Astrocyte of the hippocampus (primary cell): ENCODE results near the gene GDPD5.

ENCODE experiments used
- DNase-seq: peaks from one replicate; pipeline ENCODE4 v3.0.0; 2011; ENCODE audit warnings: low read depth, low spot score

Gene GDPD5

DNA sequence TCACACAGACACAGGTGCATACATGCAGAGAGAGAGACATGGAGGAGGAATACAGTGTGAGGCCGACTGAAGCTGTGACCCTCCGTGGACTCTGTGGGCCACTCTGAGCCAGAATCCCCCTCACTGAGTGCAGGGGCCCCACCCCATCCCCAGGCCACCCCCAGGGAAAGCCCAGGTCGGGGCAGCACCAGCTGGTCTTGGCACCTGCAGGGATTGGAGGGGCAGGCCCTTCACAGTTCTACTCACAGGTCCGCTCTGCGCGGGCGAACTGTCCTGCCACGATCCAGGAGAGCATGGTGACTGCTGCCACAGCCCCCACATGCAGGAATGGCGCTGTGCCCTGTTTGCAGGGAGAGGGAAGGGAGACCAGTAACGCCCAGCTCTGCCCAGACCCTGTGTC is 76.5 kb downstream of the GDPD5 start:
- DNase-seq: no peak

DNA sequence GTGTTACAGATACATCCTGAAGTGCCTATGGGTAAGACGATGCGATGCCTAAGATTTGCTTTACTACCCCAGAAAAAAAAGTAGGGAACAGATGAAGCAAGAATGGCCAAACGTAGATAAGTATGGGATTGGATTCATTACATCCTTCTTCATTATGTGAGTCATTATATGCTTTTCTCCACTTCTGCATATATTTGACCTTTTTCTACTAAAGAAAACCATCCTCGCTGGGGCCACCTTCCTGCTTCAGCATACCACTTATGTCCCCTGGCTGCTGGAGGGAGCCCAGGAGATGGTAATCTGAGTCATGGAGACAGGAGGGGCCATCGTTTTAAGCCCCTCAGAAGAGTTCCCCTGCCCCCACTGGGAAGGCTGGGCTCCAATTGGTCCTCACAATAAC is 78.3 kb downstream of the GDPD5 start:
- no peak for DNase-seq

DNA sequence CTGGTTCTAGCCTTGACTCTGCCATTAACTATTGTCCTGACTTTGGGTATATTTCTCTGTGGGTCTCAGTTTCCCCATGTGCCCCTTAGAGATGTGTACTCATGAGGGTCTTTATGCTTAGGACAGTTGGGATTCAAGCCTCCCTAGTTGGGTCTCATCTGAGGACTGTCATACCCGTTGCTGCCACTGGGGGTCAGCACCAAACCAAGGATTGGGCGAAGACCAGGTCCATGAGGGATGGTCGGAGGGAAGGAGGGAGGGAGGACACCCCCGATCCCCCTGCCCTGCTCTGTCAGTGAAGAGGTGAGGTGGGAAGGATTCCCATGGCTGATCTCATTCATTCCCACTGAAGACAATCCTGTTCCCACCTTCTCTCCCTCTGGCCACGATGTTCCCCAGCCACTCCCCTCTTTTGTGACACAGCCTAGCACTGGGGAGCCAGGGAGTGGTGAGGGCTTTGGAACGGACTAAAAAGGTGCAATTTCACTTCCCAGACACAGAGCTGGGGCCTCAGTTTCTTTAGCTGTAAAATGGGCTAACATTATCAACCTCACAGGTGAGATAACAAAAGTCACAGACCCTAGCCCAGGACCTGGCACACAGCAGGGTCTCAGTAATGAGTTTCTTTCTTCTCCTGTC is 80.3 kb downstream of the GDPD5 start:
- DNase-seq: peak; percentile 81

- no peak for DNase-seq
Measured at GRCh38 chr11:75443043-75443442, 82.7 kb downstream of the GDPD5 start.

GRCh38 chr11:75442161-75442885 is 83.4 kb downstream of the GDPD5 start:
- no peak for DNase-seq

DNA sequence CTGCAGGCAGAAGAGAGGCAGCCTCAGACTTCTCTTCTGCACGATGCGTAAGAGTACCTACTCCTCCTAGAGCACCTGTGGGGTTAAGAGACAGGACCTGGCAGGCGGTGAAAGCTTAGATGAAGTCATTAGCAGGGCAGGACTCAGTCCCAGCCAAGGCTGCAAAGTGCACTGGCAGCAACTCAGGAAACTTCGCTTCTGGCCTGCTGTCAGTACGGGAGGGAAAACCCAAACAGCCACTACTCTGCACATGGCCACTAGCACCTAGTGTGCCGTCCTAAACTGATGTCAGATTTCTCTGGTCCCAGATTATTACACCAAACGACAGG is 84.0 kb downstream of the GDPD5 start:
- DNase-seq: no peak

- DNase-seq: no peak
Measured at GRCh38 chr11:75440960-75441803, 84.6 kb downstream of the GDPD5 start.

DNA sequence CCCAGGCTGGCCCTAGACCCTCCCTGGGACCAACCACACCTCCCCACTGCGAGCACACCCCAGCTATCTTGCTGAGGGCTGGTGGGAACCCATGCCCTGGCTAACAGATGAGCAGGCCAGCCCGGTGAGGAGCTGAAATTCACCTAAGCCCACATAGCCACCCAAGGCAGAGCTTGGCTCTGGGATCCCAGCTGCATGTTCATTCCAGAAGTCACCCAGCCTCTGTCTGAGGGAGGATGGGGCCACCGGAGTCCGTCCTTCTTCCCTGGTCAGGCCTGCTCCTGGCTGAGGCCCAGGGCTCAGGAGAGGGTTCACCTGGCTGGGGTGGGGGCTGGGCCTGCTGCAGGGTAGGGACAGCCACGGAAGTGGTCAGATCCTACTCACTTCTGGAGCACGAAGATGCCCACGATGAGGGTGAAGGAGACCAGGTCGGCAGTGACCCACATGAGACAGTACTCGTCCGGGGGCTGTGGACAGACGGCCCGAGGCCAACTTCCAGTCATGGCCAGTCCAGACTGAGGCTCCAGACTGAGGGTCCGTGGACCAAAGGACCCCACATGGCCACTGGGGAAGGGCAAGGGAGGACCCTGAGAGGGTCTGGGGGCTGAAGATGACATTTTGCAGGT is 86.1 kb downstream of the GDPD5 start:
- DNase-seq: no peak

GRCh38 chr11:75439026-75439425 is 86.7 kb downstream of the GDPD5 start:
- no peak for DNase-seq

DNA sequence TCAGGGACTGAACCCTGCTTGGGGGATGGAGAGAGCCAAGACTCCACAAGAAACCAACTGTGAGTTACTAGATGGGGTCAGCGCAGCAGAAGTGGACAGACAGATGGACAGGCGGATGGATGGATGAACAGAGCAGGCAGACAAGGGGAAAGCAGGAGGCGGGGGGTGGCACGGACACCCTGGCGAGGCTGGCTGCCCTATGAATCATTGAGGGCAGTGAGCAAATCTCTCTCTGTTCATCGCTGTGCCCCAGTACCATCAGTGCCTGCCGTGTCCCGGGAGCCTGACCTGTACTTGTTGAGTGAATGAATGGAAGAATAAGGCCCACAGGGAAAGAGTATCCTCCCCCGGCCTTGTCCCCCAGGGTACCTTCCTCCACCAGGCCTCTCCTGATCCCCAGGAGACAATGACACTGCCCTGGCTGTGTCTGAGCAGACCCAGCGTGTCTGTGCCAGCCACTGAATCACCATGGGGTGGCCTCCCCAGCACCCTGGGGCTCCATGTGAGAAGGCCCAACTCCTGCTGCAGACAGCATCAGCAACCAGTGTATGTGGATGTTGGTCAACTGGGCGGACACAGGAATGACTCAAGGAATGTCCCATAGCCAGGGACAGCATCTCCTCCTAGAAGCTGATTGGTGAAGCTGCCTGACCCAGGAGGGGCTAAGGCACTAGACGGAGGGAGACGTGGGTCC is 87.6 kb downstream of the GDPD5 start:
- no peak for DNase-seq

DNA sequence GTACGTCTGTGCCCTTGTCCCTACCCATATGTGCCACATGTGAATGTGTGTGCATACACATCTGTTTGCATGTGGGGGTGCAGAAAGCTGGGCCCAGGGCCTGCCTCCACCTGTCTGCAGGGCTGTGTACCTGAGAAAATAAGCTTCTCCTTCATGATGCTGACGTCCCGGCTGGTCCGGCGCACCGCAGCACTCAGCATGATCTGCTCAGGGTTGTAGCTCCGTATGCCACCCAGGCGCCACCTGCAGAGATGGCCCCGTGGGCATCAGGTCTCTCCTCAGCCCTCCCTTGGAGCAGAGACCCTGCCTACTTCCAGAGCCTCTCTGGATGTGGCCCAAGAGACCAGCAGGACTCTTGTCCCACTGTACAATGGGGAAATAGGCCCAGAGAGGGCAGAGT is 88.9 kb downstream of the GDPD5 start:
- no peak for DNase-seq

DNA sequence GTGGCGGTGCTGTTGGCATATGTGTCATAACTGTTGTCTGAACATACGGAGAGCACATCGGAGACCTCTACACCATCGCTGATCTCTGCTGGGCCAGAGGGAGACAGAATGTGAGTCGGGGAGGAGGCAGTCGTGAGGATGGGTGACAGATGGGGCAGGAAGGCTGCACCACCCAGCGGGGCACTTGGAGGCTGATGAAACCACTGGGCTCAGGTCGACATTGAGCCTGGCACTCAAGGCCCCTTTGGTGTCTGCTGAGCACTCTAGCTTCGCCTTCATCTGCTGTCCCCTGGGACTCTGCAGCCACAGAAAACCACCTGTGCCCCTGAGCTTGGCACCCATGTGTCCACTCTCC is 90.2 kb downstream of the GDPD5 start:
- DNase-seq: no peak

- no peak for DNase-seq
Measured at GRCh38 chr11:75434886-75435570, 90.7 kb downstream of the GDPD5 start.

- no peak for DNase-seq
Measured at GRCh38 chr11:75434051-75434450, 91.7 kb downstream of the GDPD5 start.

GRCh38 chr11:75433443-75433842 is 92.3 kb downstream of the GDPD5 start:
- DNase-seq: no peak

DNA sequence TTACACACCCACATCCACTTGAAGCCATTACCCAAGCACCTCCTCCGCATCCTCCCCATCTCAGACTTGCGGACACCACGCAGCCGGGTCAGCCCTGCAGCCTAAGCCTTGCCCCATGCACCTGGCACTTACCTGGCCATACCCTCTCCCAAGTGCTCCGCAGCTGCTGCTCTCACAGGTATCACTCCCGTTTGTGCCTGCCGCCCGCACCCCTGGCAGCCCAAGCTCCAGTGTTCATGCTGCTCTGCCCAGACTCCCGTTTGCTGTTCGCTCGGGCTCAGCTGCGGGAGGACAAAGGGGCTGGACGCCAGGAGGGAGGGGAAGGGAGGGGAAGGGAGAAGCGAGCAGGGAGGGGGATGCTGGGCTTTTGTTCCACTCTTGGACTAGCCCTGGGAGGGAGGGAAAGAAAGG is 92.8 kb downstream of the GDPD5 start, which contains the start of gene KLHL35:
TSS of gene KLHL35 (minus strand) at position 293 of the 411 bp plus-strand sequence. CDS start 2,574 bp downstream, outside the sequence.
- DNase-seq: peak; percentile 41

GRCh38 chr11:75431533-75432525 is 93.9 kb downstream of the GDPD5 start:
- DNase-seq: no peak

DNA sequence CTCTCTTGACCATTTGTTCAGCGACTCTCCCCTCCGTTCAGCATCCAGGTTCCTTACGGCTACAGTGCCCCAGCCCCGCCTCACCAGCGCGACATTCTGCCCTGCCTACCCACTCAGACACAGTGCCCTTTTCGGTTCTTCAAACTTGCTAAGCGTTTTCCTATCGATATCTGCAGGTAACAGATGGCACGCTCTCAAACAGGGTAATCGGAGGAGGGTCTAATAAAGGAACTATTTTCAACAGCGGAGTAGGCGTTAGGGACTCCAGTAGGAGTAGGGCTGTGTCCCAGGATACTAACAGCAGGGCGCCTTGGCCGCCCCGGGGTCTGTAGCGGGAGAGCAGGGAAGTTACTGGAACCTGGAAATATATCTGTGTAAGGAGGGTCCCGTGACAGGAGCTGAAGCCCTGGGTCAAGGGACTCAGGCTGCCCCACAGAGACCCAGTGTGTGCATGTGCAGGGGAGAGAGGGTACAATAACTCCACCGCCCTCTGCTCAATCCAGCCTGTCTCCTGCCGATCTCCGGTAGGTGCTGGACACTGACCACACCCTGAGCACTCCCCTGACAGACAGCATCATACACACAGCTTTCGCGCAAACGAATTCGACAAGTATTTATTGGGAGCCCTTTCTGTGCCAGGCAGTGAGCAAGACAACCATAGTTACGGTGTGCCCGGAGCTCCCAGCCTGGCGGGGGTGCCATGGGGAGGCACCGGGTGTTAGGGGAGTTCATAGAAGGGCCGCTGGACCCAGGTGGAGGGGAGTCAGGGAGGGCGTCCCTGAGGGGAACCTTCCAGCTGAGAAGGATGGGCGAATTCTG is 94.8 kb downstream of the GDPD5 start:
- no peak for DNase-seq
